HepG2 (cell line): ENCODE data around the gene ARFIP1. TPM values are rescaled to one million over a fixed set of nuclear protein-coding genes. Genes with fewer than 3 reads are reported as not detected.

Experiments
- ATAC-seq: fragments of 200-7000 bp; cut with Tn5 transposase; 3 replicates; pipeline ENCODE4 v1.9.1; 2020; ENCODE audit warnings: mild to moderate bottlenecking, moderate library complexity
- BruUV-seq: library from RNA; stranded (reverse); fragments of 400-500 nt; replicated peaks from 2 replicates; lab custom pipeline; 2021; lab: Mats Ljungman, UMichigan
- CTCF ChIA-PET: fragments of 300-600 bp; formaldehyde crosslinking; extraction: SDS; loops from one replicate; lab custom pipeline; 2021; ENCODE audit warnings: low total read pairs, inconsistent platforms, low intra/inter-chr PET ratio; lab: Yijun Ruan, JAX
- POLR2A ChIA-PET: fragments of 350-600 bp; sonication (Branson Sonifier 250); formaldehyde crosslinking; loops from one replicate; lab custom pipeline; 2020; ENCODE audit warnings: antibody characterized with exemption, inconsistent platforms; lab: Yijun Ruan, JAX
- DNase-seq: peaks from one replicate; pipeline ENCODE4 v3.0.0-alpha.2; 2015; ENCODE audit warnings: low spot score
- FAIRE-seq: peaks from 3 replicates; lab custom pipeline; 2011; peaks lifted over from hg19 to GRCh38; lab: Jason Lieb, UNC
- H2AFZ ChIP-seq: one replicate; pipeline ENCODE4 v1.6.1; 2011; ENCODE audit warnings: low read length, inconsistent platforms
- H3K27ac ChIP-seq: fragments of 300-600 bp; 3 replicates; pipeline ENCODE4 v1.8.0; 2011; ENCODE audit warnings: mixed run types, mild to moderate bottlenecking, mixed read lengths, low read length, inconsistent platforms; ENCODE audit not compliant: insufficient read depth; ENCODE audit errors: extremely low read length
- H3K27me3 ChIP-seq, 2 experiments: fragments of 200-600 bp in 1 of 2; 2 replicates in 1 of 2; 3 replicates in 1 of 2; pipeline versions ENCODE4 v1.6.0 to v1.8.0; 2011; ENCODE audit warnings: low read length in 2 of 2, mild to moderate bottlenecking in 2 of 2, moderate library complexity in 2 of 2, inconsistent platforms in 1 of 2; ENCODE audit not compliant: insufficient read depth in 2 of 2, control insufficient read depth in 1 of 2
- H3K36me3 ChIP-seq, 2 experiments: fragments of 200-600 bp in 1 of 2; replicated peaks in 1 of 2; 2 replicates in 1 of 2; 3 replicates in 1 of 2; pipeline versions ENCODE4 v1.5.1 to v1.8.0; 2011; ENCODE audit warnings: low read length in 2 of 2, inconsistent platforms in 1 of 2; ENCODE audit not compliant: insufficient read depth in 2 of 2, control insufficient read depth in 1 of 2
- H3K4me1 ChIP-seq: 2 replicates; pipeline ENCODE4 v1.5.1; 2012; ENCODE audit warnings: low read length, inconsistent platforms; ENCODE audit not compliant: insufficient read depth
- H3K4me2 ChIP-seq: 2 replicates; pipeline ENCODE4 v1.6.0; 2011; ENCODE audit warnings: low read depth, low read length, inconsistent platforms
- H3K4me3 ChIP-seq, 3 experiments: fragments of 200-600 bp in 1 of 3; sonication (generic), shearing (Covaris generic) in 1 of 3; replicated peaks in 1 of 3; 2 replicates each; pipeline ENCODE4 v1.5.1; 2011 to 2016; ENCODE audit warnings: low read length in 3 of 3, inconsistent platforms in 2 of 3, low read depth in 2 of 3, mild to moderate bottlenecking in 2 of 3, control low read depth in 1 of 3, mixed read lengths in 1 of 3; ENCODE audit not compliant: insufficient read depth in 1 of 3
- H3K79me2 ChIP-seq: one replicate; pipeline ENCODE4 v1.6.1; 2011; ENCODE audit warnings: low read length, inconsistent platforms; ENCODE audit not compliant: insufficient read depth
- H3K9ac ChIP-seq: 2 replicates; pipeline ENCODE4 v1.6.0; 2011; ENCODE audit warnings: mild to moderate bottlenecking, low read depth, low read length, inconsistent platforms; ENCODE audit not compliant: insufficient read depth
- H3K9me3 ChIP-seq: 2 replicates; pipeline ENCODE4 v1.5.1; 2012; ENCODE audit warnings: mild to moderate bottlenecking, low read length
- H4K20me1 ChIP-seq: 2 replicates; pipeline ENCODE4 v1.6.0; 2011; ENCODE audit warnings: inconsistent platforms, mild to moderate bottlenecking, low read length, moderate library complexity; ENCODE audit not compliant: insufficient read depth
- CREB1 ChIP-seq, 2 experiments: fragments of 450-650 bp in 1 of 2; IDR thresholded peaks; 2 replicates each; pipeline ENCODE4 v1.6.1; 2016 to 2017; ENCODE audit warnings: control low read depth in 1 of 2, mild to moderate bottlenecking in 1 of 2, missing compliant biosample characterization in 1 of 2, missing genetic modification characterization in 1 of 2
- NKX3-1 ChIP-seq: sonication (generic); formaldehyde crosslinking; IDR thresholded peaks from 2 replicates; pipeline ENCODE4 v1.5.0; 2020; ENCODE audit warnings: missing genetic modification reagents
- PHF21A ChIP-seq: sonication (generic); formaldehyde crosslinking; IDR thresholded peaks from 2 replicates; pipeline ENCODE4 v1.5.0; 2020; ENCODE audit warnings: mild to moderate bottlenecking, missing genetic modification reagents
- REPIN1 ChIP-seq: sonication (generic); formaldehyde crosslinking; IDR thresholded peaks from 2 replicates; pipeline ENCODE4 v1.8.0; 2022; ENCODE audit warnings: missing genetic modification reagents, low read depth, mild to moderate bottlenecking, borderline replicate concordance
- SMC3 ChIP-seq: IDR thresholded peaks from 2 replicates; pipeline ENCODE4 v1.6.1; 2011; ENCODE audit warnings: low read length, improper control_type of control experiment
- ZNF143 ChIP-seq: sonication (generic); formaldehyde crosslinking; IDR thresholded peaks from 2 replicates; pipeline ENCODE4 v1.4.0; 2020; ENCODE audit warnings: missing genetic modification reagents
- ZNF17 ChIP-seq: sonication (generic); formaldehyde crosslinking; IDR thresholded peaks from 2 replicates; pipeline ENCODE4 v1.5.0; 2020; ENCODE audit warnings: mild to moderate bottlenecking, missing genetic modification reagents
- ZNF326 ChIP-seq: sonication (generic); formaldehyde crosslinking; IDR thresholded peaks from 2 replicates; pipeline ENCODE4 v1.4.0; 2020; ENCODE audit warnings: missing genetic modification reagents, borderline replicate concordance
- ZNF33B ChIP-seq: sonication (generic); formaldehyde crosslinking; IDR thresholded peaks from 2 replicates; pipeline ENCODE4 v1.5.1; 2020; ENCODE audit warnings: mild to moderate bottlenecking, missing genetic modification reagents
- ZNF710 ChIP-seq: sonication (generic); formaldehyde crosslinking; IDR thresholded peaks from 2 replicates; pipeline ENCODE4 v1.5.0; 2020; ENCODE audit warnings: mild to moderate bottlenecking, missing genetic modification reagents, borderline replicate concordance
- WGBS: methylation state at CpG from one replicate; pipeline ENCODE4 v1.1.6; 2017; ENCODE audit warnings: low lambda C conversion rate; 5-methylcytosine and 5-hydroxymethylcytosine counted together
- in situ Hi-C: cut with HindIII; loops from 2 replicates; pipeline ENCODE4 v1.10.0; 2017; ENCODE audit warnings: low pct_unique_long_range_greater_than_20kb; ENCODE audit not compliant: extremely low pct_ligation_motif_present
- intact Hi-C: fragments of 100-400 bp; cut with micrococcal nuclease; formaldehyde crosslinking; loops from one replicate; pipeline ENCODE4 v1.10.0; 2022; ENCODE audit not compliant: unreplicated experiment
- polyA plus RNA-seq, 8 experiments: library from polyadenylated mRNA; depleted of rRNA in 3 of 8; stranded (reverse) in 7 of 8; unstranded in 1 of 8; fragments of >200 nt; fragmentation: Illumina TruSeq in 4 of 8; extraction: Trizol in 4 of 8; gene quantifications; 2 replicates each; pipeline versions ENCODE4 v1.2.1 to v1.2.3, GENCODE V29; 2011 to 2016; ENCODE audit warnings: low read depth in 4 of 8, missing spikeins in 1 of 8, mixed read lengths in 1 of 8; ENCODE audit not compliant: insufficient read depth in 1 of 8
- total RNA-seq, 5 experiments: library from RNA; depleted of rRNA; stranded (reverse); fragments of >200 nt; fragmentation: Illumina TruSeq; extraction: Trizol; gene quantifications; 2 replicates each; pipeline ENCODE4 v1.2.3, GENCODE V29; 2016; ENCODE audit warnings: low read depth in 1 of 5

ARFIP1 gene
- total and polyA plus RNA-seq, 2 of the 13 experiments (the other 11 are each of a cell fraction or from before 2014, with no cell fraction given): 9.9 to 27.7 TPM

GRCh38 chr4:152885185-152885584 lies 105.4 kb downstream of the ARFIP1 start (continued):
- no peak for TF ChIP-seq REPIN1 (CRISPR knock-in tag)
- TF ChIP-seq CREB1 (IDR thresholded peaks at IDR 0.05): no peak
- no peak for TF ChIP-seq CREB1 (CRISPR knock-in tag; IDR thresholded peaks at IDR 0.05)
- TF ChIP-seq SMC3: no peak
- TF ChIP-seq ZNF143: no peak
- no peak for TF ChIP-seq ZNF326 (CRISPR knock-in tag)
- TF ChIP-seq ZNF710: no peak
- no peak for TF ChIP-seq PHF21A
- TF ChIP-seq NKX3-1 (CRISPR knock-in tag): no peak

- TF ChIP-seq ZNF33B (CRISPR knock-in tag): no peak
- TF ChIP-seq ZNF17: no peak
- H4K20me1 ChIP-seq: no peaks in the 10 kb centered on the region
- H3K79me2 ChIP-seq: no peaks in the 10 kb centered on the region
- ATAC-seq (no peak), FAIRE-seq (no peak), DNase-seq (no peak)
- H3K36me3 ChIP-seq: peaks cover 1 to 8% of the 10 kb centered on the region in 2 experiments; a peak in 4 of 5 replicates
- 88% methylated on average over 1 of the region's 1 CpG for WGBS
- no TSS peak for BruUV-seq
- H3K27me3 ChIP-seq: no peaks in the 10 kb centered on the region
- H3K4me1 ChIP-seq: no peaks in the 10 kb centered on the region
- no peaks in the 10 kb centered on the region for H3K9me3 ChIP-seq
- ChIA-PET CTCF (no interaction called here), POLR2A (no interaction called here)
- H3K4me2 ChIP-seq: no peak overlapping the region
- H3K27ac ChIP-seq: no peak overlapping the region
- in situ Hi-C loops (no loop called here), intact Hi-C loops (no loop called here)
- no peak overlapping the region for H3K9ac ChIP-seq
- H2AFZ ChIP-seq: no peak overlapping the region
- H3K4me3 ChIP-seq: no peak overlapping the region
These were observed 106.4 kb downstream of the ARFIP1 start for GRCh38 chr4:152886201-152886600.
